NCI-H2171 treated with DMSO at 0.1 percent for 48 hours (cell line): ENCODE measurements around the gene CSTF2.
"Not testable (repeated sequence)": the region's sequence is repeated elsewhere in the genome, so short reads cannot be mapped to it uniquely, and the experiment has no call there.

Experiments
- DNase-seq: peaks from one replicate; lab custom pipeline; 2025; lab: John Stamatoyannopoulos, UW

The CSTF2 gene

DNA sequence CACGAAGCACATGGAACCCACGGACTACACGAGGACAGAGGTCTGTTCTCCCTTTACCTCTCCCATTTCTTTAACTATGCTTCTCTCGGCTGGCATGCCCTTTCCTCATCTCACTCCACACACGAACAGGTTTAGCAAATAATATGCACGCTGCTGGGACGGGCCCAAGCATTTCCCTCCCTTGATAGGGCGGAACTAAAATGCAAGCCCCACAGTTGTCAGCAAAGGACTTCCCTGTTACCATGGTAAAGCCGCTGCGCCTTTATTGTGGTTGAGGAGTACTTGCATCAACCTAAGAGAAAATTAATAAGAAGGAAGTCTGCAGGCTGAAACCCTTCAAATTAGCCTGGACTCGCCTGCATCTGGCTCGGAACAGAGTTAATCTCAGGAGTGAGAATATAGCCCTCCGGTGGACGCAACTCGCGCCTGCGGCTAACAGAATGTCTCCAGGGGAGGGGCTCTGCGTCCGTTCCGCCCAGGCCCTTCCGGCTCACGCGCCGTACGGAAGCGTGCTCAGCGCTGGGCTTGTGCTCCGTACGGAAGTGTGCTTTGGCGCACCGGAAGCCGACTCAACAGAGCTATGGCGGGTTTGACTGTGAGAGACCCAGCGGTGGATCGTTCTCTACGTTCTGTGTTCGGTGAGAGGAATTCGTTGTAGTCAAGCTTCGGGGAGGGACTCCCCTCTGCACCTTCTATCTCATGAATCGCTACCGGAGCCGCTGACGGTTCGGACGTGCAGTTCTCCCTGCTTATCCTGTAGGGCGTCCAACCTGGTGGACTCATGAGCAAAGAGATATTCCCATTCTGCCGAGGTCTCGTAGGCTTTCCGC, at the start of gene CSTF2:
Gene CSTF2 (plus strand): TSS at position 555 of the 830 bp plus-strand sequence. CDS start 26 bp downstream, at position 581.
- peak; percentile 72 for DNase-seq

DNA sequence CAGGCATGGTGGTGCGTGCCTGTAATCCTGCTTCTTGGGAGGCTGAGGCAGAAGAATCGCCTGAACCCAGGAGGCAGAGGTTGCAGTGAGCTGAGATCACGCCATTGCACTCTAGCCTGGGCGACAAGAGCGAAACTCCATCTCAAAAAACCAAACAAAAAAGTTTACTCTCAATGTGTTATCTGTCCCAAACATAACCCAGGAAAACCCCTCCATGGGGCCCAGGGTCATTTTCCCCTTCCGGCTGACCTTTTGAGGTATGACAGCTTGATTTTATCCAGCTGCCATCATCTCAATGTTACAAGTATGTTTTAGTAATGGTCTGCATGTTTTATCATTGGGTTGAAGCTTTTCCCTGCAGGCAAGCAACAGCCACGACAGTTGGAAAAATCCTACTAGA, 23.8 kb upstream of the CSTF2 start:
- DNase-seq, result not testable (repeated sequence)

GRCh38 chrX:100797359-100797758, 22.8 kb upstream of the CSTF2 start:
- DNase-seq, result no peak

DNA sequence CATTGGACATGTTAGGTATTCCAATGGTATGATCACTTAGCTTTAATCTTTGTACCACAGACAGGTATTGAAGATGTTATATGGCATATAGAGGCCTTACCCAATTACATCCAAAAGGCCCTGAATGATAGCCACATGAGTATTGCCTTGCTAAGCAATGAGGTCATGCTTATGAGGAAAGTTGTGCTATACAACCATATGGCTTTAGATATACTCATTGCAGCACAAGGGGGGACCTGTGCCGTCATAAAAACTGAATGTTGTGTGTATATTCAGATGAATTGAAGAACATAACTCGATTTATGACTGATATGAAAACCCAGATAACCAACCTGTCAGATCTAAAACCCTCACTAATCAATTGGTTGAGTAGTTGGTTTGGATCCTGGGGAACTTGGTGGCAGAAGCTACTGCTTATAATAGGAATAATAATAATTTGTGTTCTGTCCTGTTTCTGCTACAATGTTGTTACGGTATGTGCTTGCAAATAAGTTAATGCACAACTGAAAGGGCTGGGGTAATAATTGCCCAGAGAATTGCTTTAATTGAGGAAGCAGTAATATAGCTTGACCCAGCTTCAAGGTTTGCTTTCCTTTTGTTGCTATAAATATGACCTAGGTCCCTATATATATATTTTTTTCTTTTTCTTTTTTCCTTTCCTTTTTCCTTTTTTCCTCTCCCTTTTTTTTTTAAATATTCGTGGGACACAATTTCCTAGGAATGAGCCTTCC, 21.5 kb upstream of the CSTF2 start:
- no peak for DNase-seq

DNA sequence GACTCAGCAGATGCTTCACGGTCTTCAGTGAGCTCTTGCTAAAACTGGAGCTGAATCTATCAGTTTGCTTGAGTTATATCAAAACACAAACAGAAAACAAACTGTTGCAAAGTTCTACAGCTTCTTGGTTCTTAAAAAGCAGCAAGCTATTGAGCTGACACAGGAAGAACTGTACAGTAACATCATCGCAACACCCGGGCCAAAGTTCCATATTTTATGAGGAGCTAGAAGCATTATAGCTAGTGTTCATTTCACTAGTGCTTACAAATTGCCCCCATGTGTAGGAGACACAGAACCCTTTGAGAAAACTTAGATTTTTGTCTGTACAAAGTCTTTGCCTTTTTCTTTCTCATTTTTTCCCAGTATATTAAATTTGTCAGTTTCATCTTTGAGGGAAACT, 17.3 kb upstream of the CSTF2 start:
- no peak for DNase-seq

DNA sequence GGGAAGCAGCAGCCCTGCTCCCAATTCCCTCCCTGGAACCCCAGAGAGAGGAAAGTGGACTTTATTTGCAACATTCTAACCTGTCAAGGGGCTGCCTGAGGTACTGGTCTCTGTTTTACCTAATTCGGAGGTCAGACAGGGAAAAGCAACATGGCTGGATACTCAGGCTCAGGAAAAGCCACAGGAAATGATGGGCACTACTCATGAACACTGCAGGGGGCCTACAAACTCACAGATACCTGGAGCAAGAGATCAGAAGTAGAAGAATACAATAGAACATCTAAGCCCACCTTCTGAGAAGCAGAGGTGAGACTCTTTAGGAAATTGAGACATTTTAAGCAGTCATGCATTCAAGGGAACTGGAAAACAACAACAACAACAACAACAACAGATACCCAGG, 15.4 kb upstream of the CSTF2 start:
- DNase-seq, result no peak

DNA sequence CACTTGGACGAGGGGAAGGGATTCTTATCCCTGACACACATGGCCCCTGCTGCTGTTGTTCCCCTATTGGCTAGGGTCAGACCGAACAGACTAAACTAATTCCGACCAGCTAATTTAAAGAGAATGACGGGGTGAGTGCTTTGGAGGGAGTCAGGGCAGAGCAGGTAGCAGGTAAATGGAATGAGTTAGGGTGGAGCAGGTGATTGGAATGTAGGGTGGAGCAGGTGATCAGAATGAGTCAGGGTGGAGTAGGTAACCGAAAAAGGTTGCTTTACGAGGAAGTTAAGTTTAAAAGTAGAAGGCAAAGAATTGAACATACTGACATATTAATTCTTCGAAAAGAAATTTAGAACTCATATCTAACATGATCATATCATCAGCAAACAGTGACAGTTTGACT, 11.9 kb upstream of the CSTF2 start:
- DNase-seq, result not testable (repeated sequence)

- DNase-seq, result no peak
Observed at GRCh38 chrX:100812216-100813158, 7.7 kb upstream of the CSTF2 start.

- no peak for DNase-seq
Observed at GRCh38 chrX:100817340-100817739, 2.9 kb upstream of the CSTF2 start.

DNA sequence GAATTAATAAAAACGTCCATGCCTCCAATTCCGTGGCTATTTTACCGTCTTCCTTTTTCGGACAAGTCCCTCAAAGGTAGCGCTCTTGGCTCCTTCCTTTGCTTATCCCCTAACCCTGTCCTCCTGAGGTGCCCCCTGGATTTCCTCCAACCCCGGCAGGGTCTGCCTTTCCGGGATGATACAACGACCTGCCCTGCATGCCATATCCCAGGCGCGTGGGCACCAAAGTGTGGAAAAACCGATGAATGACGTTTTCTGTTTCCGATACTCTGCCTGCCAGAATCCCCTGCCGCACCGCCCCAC, 706 bp upstream of the CSTF2 start:
- no peak for DNase-seq

- no peak for DNase-seq
Observed at GRCh38 chrX:100829730-100830129, 9.5 kb downstream of the CSTF2 start.

DNA sequence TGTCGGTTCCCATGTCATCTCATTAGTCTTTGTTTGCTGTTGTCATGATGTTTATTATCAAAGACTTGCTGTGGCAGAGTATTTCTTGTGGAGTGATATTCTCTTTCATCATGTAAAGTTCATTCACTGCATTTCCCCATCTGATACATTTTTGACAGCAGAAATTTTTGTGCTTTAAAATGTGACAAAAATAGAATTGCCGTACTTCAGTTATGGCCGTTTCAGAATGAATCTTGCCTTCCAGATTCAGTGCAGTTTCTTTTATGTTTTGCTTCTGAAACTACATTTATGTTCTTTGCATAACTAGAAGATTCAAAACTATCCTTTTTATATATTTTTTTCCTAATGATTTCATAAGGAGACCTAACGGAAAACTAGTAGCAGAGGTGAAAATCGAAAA, 10.0 kb downstream of the CSTF2 start:
- DNase-seq, result no peak

GRCh38 chrX:100830547-100830946, 10.4 kb downstream of the CSTF2 start:
- no peak for DNase-seq

- DNase-seq, result no peak
Observed at GRCh38 chrX:100831219-100831946, 11.2 kb downstream of the CSTF2 start.

GRCh38 chrX:100850317-100850716, 30.1 kb downstream of the CSTF2 start:
- no peak for DNase-seq

DNA sequence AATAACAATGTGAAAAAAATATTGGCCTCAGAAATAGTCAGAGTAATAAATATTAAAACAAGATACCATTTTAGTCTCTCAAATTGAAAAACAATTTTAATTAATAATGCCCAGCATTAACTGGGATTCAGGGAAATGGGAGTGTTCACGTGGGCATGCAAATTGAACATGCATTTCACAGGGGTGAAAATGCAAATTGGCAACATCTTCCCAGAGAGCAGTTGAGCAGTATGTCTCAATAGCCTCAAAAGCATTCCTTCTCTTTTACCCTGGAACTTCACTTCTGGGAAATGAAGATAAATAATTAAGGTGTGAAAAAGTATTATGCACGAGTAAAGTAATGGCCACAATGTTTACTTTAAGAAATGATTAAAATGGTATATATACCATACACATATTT, 32.6 kb downstream of the CSTF2 start:
- no peak for DNase-seq

DNA sequence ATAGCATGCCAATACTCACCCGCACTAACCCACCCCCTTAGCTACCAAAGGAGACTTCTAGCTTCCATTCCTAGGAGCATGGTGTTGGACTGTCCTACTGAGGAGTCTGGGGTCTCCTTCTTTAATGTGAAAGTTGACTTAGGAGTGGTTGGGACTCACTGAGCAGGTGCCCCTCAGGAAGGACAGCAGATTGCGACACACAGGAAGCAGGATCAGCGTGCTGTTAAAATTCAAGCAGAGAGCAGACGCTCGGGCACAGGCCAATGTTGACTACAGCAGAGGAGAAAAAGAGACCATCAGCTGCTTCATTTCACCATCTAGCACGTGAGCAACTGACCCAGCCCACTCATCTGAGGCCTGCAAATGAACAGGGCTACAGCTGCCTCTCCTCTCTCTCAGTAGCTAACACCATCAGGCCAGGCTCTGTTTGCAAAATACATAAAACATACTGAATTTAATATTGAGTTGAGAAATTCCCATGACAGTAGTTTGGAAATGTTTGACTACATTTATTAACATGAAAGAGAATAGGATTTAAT, 43.2 kb downstream of the CSTF2 start:
- DNase-seq, result no peak

DNA sequence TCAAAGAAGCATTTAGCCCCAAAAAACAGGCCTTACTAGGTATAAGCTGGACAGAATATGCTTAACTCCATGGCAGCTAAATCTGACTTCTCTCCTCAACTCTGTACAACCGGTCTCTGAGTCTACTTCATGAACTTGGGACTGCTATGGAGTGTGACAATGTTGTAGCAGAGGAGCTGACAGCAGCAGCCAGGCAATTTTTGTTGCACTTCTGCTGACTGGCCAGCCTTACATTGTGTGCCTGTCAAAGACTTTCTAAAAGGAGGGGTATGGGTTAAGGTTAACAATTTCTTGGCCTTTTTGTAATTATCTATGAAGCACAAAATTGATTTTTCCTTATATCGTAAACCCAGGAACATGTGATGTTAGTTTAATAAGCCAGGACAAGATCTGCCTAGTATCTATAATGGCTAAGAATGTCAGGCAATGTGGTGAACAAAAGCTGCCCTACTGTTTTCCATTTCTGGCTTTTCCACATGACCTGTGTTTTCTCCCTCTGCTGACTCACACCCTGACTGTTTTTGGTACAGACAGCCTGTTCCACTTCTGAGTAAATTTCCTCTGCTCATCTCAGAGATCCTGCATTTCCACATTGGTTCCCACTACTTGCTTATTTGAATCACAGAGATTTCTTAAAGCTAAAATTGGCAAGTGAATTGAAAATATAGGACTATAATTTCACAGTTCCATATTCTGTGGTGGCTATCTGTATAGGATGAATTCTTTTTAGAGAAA, 44.6 kb downstream of the CSTF2 start:
- DNase-seq, result no peak

DNA sequence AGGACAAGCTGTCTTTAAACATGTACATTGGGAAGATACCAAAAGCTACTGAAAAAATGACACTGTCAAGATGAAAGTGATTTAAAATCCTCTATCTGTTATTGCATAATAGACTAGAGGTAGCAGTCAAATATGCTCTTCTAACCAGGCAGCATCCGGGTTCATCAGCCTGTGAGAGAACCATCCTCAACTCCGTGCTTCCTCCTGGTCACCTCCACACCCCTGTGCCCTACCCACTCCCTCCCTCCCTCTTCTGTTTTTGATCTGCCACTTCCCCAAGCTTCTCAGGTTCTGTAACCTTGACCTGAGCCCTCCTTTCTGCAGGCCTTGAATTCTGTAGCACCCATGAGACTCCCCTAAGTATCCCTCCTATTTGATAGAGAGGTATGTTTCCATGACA, 48.1 kb downstream of the CSTF2 start:
- no peak for DNase-seq

GRCh38 chrX:100870527-100870926, 50.3 kb downstream of the CSTF2 start:
- no peak for DNase-seq
